T-helper 9 cell (primary cell): ENCODE results near the gene KIF16B.

Source experiments
- DNase-seq: peaks from one replicate; pipeline ENCODE4 v3.0.0-alpha.2; 2020

The KIF16B gene

DNA sequence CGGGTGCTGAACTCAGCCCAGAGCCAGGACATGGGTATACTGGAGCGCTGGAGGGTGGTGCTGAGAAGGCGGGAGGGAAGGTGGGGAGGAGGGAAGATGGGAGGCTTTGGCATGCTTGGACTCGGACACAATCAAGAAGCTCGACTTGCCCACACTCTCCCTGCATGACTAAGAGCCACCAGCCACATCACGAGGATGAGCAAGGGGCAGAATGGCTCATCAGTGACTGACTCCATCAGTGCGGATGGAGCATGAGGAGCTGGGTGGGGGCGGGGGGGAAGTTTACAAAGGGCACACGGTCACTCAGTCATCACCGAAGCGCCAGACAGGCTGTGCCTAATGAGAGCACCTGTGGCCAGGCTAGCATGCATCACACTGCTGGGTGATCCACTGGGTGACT lies 222.8 kb downstream of the KIF16B start:
- DNase-seq, result no peak

DNA sequence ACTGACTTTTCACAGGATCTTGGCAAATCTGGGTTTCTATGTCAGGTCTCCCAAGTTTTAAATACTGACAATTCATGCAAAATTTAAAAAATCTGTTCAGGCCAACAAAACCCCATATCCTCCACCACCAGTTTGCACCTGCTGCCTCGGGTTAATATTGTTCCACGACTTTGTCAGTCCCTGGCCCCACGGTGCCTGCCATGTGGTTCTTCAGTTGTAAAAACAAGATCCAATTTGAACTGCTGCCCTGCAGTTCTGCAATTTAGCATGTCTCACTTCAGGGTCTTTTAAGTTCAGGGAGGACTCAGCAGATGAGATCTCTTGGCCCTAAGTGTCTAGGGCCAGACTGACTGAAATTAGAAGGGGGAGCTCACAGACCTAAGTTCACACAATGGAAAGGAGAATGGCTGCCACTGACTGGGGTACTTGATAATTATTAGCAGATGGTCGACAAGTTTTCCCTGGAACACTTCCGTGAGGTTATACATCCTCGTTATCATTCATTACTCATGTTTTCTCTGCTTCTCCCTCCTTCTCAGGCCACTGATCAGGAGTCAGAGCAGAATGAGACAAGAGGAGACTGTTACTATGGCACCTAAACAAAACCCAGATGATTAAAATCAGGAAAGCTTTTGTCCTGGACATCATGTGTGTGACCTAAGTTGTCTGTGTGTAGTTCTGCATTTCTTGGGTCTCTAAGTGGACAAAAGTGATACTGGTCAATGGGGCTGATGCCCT lies 223.6 kb downstream of the KIF16B start:
- DNase-seq, result no peak

DNA sequence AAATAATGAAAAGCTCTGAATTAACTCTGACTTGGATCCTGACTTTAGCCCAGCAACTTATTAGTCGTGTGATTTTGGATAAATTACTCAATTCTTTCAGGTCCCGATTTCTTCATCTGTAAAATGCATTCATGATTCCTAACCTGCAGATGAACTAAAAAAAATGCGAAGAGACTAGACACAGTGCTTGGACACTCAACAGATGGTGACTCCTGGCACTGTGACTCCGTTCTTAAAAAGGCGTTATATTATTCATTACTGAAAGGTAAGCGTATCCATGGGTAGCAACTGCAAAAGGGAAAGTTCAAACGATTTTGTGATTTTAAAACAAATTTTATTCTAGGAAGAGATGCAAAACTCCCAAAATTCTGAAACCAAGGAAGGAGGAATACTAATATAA lies 226.3 kb downstream of the KIF16B start:
- no peak for DNase-seq

DNA sequence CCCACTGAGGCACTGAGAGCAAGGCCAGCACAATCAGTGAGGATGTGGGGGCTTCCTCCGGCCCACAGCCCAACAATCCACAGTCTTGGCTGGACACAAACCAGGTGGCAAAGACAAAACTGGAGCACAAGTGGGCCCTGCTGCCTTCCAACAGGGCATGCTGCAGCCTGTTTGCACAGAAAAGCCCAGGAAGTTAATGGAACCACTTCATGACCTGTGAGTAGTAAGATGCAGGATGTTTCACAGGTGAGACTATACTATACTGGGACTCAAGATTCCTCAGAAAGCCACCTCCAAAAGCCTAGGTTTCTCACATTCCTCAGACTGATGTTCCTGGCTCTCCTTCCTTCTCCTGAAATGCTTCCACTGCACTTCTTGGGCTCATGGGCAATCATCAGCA lies 235.5 kb downstream of the KIF16B start:
- DNase-seq, result no peak

DNA sequence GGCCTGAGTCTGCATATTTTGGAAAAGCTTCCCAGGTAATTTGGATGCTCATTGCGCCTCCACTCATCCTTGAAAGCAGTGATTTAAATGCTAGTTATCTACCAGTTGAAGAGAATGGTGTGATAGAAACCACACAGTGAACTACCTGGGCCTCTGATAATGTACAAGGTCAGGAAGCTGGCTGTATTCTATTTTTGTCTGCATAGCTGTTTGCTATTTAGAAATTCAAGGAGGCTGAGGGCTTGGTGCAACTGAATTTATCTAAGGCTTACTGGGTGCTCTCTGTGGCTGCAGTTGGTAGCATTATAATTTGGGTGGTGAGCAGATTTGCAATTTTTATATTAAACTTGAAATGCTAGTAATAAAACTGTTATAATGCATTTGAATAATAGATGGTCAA lies 245.6 kb downstream of the KIF16B start:
- no peak for DNase-seq

DNA sequence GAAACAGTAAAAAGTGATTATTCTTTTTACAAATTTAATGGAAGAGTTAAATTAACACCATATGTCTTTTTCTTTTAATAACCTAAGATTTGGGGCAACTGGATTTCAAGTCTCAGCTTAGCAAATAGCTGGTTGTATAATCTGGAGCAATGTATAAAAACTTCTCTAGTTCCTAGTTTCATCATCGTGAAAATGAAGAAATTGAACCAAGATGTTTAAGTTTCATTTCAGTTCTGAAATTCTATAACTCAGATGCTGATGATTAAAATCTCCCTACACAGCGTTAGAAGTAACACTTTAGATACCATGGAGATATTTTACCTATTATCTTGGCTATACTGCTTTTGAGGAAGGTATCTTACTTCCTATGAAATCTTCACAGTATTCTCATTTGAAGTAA lies 252.0 kb downstream of the KIF16B start:
- DNase-seq, result no peak

DNA sequence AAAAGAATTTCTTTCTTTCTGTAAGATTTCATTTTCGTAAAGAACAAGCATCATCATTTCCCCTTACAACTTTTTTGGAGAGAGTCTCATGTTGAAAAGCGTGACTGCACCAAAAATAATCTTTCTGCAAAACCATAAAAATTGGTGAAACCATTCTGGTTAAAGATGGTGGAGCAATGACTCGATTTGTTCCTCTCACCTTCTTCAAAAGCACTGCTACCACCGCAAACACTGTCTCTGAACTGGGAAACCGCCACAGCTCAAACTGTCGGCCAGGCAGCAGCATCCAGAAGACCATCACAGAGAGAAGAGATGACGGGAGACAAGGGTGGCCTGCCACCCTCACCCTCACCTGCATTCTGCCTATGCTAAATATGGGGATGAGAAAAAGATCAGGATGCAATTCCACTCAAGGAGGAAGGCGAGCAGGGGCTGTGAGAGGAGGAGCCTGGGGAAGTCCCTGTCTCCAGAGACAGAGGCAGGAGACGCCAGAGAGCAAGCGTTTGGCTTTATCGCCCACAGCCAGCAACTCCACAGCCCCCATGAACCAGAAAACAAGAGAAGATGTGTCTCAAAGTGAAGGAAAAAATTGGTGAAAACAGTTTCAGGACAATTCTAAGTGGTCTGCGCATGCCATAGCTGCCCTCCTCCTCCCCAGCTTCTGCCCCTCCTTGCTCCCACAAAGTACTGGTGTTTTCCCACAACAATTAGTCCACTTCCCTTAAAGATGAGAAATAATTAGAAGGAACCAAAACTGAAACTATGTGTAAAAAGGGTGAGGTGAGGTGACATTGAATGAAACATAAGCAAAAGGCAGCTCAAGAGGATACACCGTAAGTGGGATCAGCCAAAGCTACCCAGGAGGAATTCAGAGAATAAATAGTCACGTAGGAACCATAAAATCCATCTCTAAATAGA lies 255.5 kb downstream of the KIF16B start:
- no peak for DNase-seq

DNA sequence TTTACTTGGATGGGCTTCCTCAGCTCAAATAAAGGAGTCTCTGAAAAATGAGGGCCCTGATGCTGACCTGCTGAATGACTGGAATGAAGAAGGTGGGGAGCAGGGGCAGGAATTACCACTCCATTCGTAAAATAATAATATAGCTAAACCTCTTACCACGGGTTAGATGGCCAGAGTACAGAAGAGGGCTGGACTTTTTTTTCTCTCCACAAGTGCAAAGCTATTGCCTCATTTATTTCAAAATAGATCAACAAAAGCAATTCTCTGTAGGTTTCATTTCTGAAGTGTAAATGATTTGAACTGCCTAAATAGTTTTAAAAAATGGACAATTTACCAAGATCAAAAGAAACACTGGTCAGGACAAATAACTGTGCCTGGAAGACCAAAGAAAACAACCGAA lies 256.7 kb downstream of the KIF16B start:
- DNase-seq, result no peak

DNA sequence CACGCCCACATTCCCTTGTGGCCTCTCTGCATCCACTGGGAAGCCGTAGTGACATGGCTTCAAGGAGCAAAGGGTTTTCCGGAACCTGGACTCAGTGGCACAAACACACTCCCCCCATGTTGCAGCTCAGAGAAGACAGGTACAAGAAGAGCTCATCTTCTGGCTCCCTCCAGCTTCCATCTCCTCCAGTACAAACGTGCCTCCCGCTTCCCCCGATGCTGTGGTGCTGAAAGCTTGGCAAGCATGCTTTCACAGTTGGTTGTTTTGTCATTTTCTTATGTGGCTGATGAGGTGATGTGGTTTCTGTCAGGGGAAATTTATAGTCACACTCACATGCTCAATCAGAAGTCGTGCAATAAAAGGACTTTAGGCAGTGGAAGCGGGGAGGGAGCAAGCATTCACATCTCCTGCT lies 258.5 kb downstream of the KIF16B start:
- DNase-seq, result no peak

DNA sequence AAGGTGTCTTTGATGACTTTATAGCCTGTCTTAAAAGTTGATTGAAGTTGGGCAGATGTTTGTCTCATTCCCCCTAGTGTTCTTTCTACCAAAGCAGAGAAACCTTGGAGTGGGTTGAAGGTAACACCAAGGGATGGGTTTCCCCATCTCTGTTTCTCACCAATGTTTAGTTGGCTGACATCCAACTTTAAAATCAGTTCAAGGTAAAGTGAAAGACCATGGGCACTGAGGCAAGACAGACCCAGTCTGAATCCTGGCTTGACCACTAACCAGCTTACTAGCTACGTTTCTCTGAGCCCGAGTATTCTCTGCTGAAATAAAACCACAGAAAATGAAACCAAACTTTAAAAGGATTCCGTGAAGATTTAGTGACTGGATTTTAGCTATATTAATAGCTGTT lies 258.9 kb downstream of the KIF16B start:
- no peak for DNase-seq

DNA sequence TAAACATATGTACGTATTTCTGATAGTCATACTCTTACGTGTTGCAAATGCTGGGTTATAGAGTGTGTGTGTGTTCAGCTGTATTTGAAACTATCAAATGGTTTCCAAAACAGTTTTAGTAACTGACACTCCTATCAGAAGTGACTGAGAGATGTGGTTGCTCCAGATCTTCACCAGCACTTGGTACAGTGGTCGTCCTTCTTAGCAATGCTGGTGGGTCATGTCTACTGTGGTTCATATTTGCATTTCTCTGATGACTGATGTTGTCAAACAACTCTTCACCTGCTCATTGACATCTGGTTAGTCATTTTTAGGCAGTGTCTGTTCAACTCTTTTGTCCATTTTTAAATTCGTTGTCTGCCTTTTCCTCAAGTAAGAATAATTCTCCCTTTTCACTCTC lies 259.3 kb downstream of the KIF16B start:
- DNase-seq, result no peak

DNA sequence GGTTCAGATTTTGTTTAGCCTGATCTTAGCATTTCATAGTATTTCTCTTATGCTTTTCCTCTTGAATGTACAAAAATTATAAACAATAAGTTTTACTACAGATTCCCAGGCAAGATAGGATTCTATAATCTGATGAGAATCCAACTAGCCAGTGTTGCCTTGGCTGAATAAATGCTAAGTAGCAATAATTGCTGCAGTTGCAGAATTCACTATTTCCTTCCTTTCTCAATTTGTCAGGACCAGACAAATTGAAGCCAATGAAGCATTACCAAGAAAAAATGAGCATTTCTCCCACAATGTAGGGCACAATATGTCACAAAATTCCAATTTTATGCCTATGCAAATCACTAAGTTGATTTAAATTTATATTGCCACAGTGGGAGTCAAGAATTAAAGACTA lies 260.2 kb downstream of the KIF16B start:
- no peak for DNase-seq

DNA sequence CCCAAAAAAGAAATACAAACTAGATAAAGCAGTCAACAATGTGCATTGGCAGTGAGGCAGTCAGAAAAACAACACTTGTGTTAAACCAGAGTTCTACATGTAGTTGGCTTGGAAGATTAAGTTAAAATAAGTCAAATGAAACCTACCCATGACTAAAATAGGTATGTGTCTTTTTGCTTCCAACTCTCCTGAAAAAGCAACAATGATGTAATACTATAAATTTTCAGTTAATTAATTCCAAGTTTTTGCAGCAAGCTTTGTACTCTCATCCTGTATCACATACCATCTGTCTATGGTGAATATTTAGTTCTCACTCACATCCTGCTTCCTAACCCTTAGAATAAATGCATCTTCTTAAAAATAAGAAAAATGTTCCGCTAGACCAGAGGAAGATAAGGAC lies 261.5 kb downstream of the KIF16B start:
- no peak for DNase-seq

DNA sequence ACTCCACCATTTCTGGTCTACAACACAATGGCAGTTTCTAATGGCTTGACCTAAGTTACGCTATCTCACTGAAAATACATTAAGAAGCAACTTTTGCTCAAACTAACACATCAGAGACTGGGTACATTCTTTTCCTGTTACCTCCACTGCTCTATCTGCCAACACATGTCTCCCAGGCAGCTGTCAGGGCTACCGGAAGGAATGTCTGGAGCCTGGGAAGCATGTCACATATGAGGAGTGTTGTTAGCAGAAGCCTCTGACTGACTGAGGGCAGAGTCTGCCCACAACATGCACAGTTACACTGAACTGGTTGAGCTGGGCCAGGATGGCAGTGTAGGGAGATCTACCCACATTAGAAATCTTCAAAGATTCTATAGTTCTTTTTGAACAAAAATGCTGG lies 264.5 kb downstream of the KIF16B start:
- no peak for DNase-seq

DNA sequence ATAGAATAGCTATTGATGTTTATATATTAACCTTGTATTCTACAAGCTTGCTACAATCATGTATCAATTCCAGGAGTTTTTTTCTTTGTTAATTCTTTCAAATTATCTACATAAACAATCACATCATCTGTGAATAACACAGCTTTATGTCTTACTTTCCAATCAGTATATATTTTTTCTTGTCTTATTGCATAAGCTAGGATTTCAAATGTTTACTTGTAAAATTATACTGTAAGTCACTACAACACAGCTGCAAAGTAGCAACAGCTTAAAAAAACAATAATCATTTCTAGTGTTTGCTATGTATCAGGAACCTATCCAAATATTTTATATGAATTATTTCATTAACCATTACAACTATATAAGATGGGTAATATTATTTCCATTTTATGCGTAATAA lies 270.4 kb downstream of the KIF16B start:
- no peak for DNase-seq

DNA sequence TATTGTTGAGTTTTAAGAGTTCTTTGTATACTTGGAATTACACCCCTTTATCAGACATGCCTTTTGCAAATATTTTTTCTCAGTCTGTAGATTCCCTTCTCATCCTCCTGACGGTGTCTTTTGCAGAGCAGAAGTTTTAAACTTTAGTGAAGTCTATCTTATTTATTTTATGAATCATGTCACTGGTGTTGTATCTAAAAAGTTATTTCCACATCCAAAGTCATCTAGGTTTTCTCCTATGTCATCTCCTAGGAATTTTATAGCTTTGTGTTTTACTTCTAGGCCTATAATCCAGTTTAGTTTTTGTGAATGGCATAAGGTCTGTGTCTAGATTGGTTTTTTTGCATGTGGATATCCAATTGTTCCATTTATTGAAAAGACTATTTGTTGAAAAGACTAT lies 271.3 kb downstream of the KIF16B start:
- no peak for DNase-seq

DNA sequence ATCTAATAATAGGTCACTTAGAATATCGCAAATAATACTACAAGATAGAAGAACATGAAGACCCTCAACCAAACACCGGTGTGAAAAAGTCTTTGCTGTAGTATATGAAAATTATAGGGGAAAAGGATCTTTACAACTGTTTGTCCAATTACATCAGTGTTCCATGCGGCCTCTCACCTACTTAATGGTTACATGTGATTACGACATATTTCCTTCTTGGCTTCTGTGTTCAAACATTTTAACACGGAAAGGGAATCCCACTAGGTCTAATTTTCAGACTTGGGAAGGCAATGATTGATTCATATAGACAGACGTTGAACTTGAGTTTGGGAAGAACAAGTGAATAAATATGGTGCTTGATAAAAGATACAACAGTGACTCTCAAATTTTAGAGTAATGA lies 273.4 kb downstream of the KIF16B start:
- no peak for DNase-seq

DNA sequence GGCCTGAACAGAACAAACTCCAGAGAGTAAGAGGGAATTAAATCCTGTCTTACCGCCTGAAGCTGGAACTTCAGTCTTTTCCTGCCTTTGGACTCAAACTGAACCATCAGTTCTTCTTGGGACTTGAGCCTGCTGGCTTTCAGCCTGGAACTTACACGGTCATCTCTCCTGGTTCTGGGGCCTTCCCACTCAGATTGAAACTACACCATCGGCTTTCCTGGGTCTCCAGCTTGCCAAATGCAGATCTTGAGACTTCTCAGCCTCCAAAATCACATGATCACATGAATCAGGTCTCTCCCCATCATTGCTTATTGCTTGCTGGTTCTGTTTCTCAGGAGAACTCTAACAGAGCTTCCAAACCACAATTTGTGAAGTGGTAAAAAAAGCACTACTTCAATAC lies 276.3 kb downstream of the KIF16B start:
- no peak for DNase-seq

DNA sequence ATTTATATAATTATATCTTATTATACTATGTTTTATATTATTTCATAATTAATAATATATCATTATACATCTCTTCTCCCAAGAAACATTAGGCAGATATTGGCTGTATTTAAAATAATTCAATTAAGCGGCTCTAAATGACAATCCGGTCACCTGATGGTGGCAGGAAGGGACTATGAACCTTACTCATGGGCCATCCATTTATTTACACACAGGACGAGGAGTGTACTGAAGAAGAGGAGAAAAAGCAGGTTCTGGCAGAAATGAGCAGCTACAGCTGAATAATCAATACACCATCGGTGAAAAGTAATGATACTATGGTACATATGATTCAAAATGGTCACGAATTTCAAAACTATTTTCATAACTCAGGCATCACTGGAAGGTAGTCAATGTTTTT lies 277.7 kb downstream of the KIF16B start:
- DNase-seq, result no peak

DNA sequence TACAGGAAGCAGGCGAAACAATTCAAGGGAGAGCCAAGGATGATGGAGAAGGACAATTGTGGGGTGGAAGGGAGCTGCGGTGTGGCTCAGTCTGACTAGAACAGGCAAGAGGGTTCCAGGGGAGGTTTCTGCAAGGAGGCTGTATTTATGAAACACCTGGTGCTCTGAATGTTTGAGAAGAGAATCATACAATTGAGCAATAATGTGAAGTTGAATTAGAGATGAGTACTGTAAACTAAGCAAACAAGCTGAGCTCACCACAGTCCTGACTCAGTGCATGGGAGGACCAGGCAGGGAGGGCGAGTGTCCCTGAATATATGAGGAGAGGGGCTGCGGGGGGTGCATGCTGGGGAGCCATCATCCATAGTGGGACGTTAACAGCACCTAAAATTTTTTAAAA lies 279.7 kb downstream of the KIF16B start:
- DNase-seq, result no peak

DNA sequence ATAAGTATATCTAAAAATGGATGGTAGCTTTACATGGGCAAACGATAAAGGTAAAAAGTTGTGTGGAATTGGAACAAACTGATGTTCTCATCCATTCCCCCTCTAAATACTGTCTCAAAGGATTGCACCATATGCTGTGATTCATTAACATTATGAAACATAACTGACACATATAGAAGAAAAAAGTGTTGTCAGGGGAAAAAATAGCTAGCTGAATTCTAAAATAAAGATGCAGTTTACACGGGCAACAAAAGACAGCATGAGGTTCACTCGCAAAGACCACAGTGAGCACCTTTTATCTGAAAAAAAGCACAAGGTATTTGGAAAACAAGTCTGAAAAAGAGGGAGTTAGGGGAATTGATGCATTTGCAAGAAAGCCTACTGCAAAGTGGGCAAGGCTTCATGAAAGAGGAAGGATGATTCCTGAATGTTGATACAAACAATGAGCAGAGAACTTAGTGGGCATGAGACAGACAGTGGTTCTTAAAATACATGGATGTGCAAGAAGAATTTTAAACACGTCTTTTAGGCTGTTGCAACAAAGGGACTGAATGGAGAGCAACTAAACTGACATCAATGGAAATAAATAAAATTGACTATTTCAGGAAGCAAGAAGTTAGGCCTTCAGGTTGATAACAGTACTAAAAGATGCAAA lies 280.9 kb downstream of the KIF16B start:
- no peak for DNase-seq

DNA sequence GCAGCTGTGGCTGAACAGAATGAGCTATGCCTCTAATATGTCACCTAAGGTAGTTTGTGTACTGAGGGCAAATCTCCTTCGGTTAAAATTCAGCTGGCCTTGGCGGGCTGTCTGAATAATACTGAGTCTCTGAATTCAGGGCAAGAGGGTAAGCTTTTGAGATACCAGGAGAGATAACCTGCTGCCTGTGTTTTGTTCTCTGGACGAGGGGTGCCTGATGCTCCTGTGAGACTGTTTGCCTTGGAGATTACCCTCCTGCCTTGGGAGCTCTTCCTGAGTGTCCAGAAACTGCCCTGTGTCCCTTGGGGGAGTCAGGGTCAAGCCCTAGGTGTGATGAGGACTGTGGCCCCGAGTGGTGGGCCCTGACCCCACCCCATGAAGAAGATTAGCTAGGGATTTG lies 282.9 kb downstream of the KIF16B start:
- no peak for DNase-seq

DNA sequence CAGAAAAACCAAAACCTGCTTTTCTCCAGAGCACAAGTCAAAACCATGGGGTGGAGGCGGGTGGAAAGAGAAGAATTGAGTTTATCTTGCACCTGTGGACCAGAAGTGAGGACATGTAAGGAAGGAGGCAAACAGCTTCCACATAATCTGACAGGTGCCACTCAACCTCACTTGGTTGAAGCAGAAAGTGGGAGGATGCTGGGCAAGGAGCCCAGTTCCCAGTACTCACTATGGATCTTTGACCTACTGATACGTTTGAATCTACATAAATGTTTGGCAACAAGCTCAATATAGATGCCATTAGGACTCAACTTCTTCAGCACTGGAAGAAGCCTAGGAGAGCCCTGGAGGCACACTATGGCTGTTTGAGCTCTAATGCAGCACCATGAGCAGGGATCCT lies 285.5 kb downstream of the KIF16B start:
- no peak for DNase-seq

DNA sequence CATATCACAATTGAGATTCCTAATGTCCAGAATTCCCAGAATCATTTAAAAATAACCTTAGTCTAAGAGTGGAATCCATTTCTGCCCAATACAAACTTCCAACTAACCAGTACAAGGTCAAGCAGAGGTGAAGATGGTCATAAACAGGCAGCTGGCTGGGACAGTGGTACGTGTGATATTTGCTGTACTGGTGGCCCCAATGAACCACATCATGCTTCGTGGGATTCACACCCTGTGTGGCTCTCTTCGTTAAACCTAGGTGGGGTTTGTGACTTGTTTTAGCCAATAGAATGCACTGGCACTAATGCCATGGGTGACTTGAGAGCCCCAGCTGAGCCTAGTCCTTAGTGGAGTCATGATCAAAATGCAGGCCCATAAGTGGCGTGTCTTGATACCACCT lies 286.6 kb downstream of the KIF16B start:
- DNase-seq, result no peak
